Gastrocnemius medialis (tissue), 4 donors: Measurements from ENCODE around the gene LMO1.

Source experiments
- POLR2A ChIP-seq, 2 donors: fragments of 450-650 bp; IDR thresholded peaks; one replicate each; pipeline ENCODE4 v1.6.1; 2017; ENCODE audit warnings: antibody characterized with exemption in 2 of 2, mild to moderate bottlenecking in 2 of 2, moderate library complexity in 2 of 2
- TF ChIP-seq, protein P1 (sequence below), 5 experiments: fragments of 450-650 bp in 3 of 5; fragments of 200-600 bp in 2 of 5; sonication (generic) in 2 of 5; IDR thresholded peaks in 4 of 5; conservative IDR thresholded peaks in 1 of 5; 1 replicate in 4 of 5; 2 replicates in 1 of 5; pipeline ENCODE4 v1.5.1; 2016 to 2019; ENCODE audit warnings: antibody characterized with exemption in 5 of 5, mild to moderate bottlenecking in 3 of 5, moderate library complexity in 3 of 5

DNA sequence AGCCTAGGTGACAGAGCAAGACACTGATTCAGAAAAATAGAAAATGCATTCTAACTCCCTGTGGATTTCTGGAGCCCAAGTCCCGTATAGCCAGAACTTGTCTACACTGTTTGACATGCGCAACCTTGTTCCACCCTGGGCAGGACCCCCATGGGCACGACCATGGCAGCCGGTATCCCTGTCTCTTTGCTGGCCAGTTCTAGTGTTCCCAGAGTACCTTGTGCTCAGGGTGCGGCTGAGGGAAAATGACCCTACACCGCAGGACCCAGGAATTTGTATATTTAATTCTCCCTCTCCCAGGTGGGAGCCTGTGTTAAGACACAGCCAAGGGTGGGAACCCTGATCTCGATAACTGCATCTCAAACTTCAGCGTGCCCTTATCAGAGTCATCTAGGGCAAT lies 58.1 kb downstream of the LMO1 start:
- TF ChIP-seq, protein P1, sequence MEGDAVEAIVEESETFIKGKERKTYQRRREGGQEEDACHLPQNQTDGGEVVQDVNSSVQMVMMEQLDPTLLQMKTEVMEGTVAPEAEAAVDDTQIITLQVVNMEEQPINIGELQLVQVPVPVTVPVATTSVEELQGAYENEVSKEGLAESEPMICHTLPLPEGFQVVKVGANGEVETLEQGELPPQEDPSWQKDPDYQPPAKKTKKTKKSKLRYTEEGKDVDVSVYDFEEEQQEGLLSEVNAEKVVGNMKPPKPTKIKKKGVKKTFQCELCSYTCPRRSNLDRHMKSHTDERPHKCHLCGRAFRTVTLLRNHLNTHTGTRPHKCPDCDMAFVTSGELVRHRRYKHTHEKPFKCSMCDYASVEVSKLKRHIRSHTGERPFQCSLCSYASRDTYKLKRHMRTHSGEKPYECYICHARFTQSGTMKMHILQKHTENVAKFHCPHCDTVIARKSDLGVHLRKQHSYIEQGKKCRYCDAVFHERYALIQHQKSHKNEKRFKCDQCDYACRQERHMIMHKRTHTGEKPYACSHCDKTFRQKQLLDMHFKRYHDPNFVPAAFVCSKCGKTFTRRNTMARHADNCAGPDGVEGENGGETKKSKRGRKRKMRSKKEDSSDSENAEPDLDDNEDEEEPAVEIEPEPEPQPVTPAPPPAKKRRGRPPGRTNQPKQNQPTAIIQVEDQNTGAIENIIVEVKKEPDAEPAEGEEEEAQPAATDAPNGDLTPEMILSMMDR (IDR thresholded peaks at IDR 0.05 in 4 of 5, conservative IDR thresholded peaks at IDR 0.05 in 1 of 5), result no peak
- TF ChIP-seq POLR2A (IDR thresholded peaks at IDR 0.05), result no peak
